ENCODE results near the gene SMYD3.
A peak's percentile ranks its signal among the peaks of the same experiment; 100 is the strongest.
"Not testable (repeated sequence)": the region's sequence is repeated elsewhere in the genome, so short reads cannot be mapped to it uniquely, and the experiment has no call there.

Gene SMYD3

DNA sequence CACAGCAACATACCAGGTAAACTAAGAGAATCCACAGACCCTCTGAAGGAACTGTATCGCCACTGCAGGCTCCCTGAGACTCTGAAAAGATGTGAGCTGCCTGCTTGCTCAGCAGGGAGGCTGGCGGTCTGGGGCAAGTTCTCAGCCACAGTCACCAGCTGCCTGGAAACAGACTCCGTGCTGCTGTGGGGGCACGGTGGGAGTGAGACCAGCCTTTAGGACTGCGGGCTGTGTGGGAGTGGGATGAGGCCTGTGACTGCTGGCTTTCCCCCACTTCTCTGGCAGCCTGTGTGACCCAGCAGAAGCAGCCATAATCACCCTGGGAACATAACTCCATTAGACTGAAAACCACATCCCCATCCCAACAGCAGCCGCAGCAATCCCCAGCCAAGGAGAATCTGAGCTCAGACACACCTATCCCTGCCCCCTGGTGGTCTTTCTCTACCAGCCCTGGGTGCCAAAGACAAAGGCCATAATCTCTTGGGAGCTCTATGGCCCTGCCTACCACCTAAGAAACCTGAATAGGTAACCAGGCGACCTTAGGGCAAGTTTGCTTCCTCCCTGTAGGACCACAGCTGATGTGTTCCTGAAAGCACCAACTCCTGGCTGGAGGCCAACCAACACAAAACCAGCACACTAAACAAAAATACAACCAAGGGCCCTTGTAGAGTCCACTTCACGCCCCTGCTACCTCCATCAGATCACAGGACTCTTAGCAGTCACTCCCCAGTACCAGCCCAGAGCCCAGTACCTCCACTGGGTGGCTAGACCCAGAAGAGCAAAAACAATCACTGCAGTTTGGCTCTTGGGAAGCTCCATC, 151.5 kb downstream of the SMYD3 start:
- no peak for DNase-seq (ENCODE audit: low read depth in 2 of 2)

DNA sequence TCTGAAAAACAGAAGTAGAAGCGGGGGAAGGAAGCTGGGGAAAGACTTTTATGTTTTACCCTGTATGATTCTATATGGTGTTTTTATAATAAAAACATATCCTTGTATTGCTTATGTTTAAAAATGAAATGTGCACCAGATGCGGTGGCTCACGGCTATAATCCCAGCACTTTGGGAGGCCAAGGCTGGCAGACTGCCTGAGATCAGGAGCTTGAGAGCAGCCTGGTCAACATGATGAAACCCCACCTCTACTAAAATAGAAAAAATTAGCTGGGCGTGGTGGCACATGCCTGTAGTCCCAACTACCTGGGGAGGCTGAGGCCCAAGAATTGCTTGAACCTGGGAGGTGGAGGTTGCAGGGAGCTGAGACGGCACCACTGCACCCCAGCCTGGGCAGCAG, 155.4 kb downstream of the SMYD3 start:
- DNase-seq (ENCODE audit: low read depth in 2 of 2), result no peak

DNA sequence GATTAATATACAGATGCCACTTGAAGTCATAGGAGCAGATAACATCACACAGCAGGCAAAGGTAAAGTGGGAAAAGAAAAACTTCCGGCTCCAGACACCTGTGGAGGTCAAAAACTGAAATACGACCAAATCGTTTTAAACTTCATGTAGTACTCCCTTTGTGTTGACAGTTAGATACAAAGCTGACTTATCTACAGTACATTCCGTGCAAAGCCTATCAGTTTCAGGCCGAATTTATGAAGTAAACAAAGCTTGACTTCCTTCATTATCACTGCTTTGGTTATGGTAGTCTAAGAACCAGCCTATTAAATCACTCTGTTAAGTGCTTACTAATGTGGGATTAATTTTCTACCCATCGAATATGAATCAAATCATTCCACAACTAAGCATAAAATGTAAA, 156.3 kb downstream of the SMYD3 start:
- DNase-seq (ENCODE audit: low read depth in 2 of 2), result no peak

DNA sequence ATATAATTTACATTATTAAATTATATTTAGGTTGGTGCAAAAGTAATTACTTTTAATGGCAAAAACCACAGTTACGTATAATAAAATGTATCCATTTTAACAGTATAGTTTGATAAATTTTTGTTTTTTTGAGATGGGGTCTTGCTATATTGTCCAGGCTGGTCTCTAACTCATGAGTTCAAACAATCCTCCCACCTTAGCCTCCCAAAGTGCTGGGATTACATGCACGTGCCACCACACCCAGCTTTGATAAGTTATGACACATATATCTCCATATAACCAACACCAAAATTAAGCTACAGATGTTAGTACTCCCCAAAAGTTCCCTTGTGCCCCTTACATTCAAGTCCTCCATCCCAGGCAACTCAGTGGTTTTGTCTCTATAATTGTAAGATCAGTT, 163.1 kb downstream of the SMYD3 start:
- no peak for DNase-seq (ENCODE audit: low read depth in 2 of 2)

DNA sequence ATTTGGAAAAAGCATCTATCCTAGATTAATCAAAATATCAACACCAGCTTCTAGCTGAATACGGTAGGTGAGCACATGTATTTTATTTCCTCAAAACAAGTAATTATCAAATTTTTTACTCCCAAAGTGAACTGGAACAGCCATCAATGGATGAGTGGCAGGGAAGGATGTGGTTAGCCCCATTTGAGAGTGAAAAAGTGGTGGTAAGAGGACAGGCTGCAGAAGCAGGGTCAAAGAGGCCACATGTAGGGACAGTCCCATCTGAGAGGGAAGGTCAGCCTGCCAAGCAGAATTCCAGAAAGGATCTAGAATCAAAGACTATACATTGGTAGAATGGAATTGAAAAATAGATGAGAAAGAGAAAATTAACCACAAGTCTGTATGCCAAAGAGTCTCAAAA, 163.8 kb downstream of the SMYD3 start:
- DNase-seq (ENCODE audit: low read depth in 2 of 2), result no peak

DNA sequence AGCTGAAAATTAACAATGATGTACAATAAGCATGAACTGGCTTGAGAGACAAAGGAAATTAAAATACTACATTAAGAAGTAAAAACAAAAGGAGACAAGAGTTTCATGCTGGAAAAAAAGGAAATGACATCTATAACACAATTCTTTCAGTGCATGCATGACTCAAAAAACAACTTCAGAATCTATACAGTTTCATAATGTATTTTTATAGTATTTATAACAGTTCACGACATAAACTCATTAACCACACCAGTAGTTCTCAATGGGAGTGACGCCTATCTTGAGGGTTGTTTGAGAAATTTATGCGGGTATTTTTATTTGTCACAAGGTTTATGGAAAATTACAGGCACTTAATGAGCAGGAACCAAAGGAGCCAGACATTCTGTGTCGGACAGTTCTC, 168.5 kb downstream of the SMYD3 start:
- DNase-seq (ENCODE audit: low read depth in 2 of 2), result no peak

DNA sequence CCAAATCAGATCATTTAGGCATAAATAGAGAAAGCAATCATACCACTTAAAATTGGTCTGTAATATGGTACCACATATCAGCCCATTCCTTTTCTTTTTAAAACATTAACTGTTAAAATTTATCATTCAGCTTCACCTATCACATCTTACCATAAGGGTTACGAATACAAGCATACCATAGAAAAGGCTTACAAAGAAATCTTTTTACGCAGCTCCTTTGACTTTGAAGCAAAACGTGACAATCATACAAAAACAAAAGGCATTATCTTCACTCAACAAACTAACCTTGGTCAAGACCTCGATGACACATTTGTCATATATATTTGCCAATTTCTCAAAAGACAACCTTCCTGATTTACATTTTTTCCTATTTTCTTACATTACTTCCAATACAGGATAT, 169.0 kb downstream of the SMYD3 start:
- DNase-seq (ENCODE audit: low read depth in 2 of 2), result no peak

DNA sequence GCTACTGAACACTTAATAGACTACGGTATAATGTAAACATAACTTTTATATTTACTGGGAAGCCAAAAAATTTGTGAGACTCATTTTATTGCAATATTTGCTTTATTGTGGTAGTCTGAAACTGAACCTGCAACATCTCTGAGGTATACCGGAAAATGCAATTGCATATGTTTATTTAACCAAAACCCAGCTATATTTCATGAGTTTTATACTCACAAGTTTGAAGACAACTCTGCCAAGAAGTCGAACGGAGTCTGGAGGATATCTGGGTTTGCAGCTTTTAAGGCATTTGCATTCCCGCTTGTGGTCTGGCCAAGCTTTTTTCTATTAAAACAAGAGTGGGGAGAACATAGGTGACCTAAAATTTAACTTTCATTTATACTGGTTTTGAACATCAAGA, 171.9 kb downstream of the SMYD3 start:
- no peak for DNase-seq (ENCODE audit: low read depth in 2 of 2)

DNA sequence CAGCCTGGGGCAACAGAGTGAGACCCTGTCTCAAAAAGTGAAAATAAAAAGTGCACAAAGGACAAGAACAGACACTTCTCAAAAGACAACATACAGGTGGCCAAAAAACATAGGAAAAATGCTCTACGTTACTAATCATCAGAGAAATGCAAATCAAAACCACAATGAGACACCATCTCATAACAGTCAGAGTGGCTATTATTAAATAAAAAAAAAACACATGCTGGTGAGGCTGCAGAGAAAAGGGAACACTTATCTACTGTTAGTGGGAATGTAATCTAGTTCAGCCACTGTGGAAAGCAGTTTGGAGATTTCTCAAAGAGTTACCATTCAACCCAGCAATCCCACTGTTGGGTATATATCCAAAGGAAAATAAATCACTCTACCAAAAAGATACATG, 173.2 kb downstream of the SMYD3 start:
- no peak for DNase-seq (ENCODE audit: low read depth in 2 of 2)

DNA sequence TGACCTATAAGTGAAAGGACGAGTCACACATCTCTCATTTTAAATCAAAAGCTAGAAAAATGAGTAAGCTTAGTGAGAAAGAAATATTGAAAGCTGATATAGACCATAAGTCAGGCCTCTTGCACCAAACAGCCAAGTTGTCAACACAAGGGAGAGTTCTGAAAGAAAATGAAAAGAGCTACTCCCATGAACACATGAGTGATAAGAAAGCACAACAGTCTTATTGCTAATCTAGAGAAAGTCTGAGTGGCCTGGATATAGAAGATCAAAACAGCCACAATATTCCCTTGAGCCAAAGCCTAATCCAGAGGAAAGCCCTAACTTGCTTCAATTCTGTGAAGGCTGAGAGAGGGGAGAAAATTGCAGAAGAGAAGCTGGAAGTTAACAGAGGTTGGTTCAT, 175.0 kb downstream of the SMYD3 start:
- no peak for DNase-seq (ENCODE audit: low read depth in 2 of 2)

DNA sequence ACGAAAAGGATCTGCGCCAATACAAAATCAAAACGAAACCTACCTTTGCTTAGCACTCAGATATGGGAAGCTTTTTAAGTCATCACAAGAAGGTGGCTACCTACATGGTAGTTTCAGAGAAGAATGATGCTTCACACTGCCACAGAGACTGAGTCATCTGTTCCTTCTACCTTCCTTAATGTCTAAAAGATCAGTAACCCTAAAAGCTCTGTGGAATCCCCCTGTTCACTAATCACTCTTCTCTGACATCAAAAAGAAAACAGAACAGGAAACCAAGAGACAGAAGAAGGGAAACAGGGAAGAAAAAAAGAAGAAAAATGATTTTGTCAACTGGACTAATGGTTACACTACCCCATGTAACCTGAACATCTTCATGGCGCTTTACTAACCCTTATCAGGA, 177.2 kb downstream of the SMYD3 start:
- no peak for DNase-seq (ENCODE audit: low read depth in 2 of 2)

DNA sequence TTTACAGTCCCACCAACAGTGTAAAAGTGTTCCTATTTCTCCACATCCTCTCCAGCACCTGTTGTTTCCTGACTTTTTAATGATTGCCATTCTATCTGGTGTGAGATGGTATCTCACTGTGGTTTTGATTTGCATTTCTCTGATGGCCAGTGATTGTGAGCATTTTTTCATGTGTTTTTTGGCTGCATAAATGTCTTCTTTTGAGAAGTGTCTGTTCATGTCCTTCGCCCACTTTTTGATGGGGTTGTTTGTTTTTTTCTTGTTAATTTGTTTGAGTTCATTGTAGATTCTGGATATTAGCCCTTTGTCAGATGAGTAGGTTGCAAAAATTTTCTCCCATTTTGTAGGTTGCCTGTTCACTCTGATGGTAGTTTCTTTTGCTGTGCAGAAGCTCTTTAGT, 177.8 kb downstream of the SMYD3 start:
- DNase-seq (ENCODE audit: low read depth in 2 of 2), result not testable (repeated sequence)

DNA sequence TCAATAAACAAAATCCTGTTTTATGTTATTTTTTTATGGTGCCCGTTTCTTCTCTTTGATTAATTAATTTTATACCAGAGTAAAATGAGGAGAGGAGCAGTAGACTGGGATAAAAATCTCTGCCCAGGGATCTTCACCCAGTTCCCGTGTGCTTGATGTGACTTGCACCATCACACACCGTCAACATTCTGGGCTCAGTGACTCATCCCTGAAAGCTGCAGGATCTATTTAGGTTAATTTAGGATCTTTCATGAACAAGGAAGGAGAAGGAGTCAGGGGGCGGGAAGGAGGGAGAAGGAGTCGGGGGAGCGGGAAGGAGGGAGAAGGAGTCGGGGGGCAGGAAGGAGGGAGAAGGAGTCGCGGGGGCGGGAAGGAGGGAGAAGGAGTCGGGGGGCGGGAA, 182.4 kb downstream of the SMYD3 start:
- DNase-seq (ENCODE audit: low read depth in 2 of 2), result no peak

DNA sequence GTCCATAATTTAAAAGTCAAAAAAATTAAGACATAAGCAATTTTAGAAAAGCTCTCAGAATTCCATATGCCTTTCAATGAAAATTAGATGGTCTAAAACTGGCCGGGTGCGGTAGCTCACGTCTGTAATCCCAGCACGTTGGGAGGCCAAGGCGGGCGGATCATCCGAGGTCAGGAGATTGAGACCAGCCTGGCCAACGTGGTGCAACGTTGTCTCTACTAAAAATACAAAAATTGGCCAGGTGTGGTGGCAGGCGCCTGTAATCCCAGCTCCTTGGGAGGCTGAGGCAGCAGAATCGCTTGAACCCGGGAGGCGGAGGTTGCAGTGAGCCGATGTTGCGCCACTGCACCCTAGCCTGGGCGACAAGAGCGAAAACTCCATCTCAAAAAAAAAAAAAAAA, 183.0 kb downstream of the SMYD3 start:
- not testable (repeated sequence) for DNase-seq (ENCODE audit: low read depth in 2 of 2)

DNA sequence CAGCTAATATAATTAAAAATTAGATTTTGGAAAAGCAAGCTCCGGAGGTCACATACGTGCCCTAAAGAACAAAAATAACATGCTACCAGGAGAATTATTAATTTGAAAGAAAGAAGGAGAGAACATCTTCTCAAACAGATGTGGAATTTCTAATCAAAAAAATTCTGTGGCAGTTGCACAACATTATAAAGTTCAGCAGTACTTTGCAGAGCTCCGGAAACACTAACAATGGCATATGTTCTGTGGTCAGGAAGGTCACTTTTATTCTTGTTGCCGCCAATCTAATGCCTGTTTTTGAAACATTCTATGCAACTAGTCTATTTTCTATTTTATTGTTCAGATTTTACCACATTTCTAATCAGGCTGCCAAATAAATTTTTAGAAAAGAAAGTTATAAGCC, 186.8 kb downstream of the SMYD3 start:
- DNase-seq (ENCODE audit: low read depth in 2 of 2), result no peak

DNA sequence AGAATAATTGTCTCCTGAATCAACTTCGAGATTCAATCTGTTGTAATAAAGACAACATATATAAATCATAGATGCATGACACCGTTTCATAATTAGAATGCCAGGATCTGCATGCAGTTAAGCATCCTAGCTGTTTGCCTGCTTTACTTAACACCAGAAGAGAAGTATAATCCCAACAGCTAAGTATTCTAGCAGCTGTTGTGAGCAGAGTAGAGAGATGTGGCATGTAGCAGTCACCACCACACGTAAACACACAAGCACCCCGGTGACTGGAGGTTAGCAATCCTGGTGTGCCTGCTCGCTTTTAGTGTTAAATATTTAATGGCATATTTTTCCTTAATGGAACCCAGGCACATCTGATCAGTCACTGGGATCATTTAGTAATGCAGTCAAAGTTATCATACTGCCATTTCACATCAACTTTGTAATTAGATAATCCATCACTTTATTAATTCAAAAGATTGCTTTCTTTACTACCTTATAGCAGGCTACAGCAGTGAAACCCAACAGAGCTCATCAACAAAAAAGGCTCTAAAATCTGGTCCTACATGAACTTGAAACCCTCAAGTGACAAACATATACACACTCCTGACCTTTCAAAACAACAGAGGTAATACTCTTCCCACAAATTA, 187.9 kb downstream of the SMYD3 start:
- no peak for DNase-seq (ENCODE audit: low read depth in 2 of 2)

DNA sequence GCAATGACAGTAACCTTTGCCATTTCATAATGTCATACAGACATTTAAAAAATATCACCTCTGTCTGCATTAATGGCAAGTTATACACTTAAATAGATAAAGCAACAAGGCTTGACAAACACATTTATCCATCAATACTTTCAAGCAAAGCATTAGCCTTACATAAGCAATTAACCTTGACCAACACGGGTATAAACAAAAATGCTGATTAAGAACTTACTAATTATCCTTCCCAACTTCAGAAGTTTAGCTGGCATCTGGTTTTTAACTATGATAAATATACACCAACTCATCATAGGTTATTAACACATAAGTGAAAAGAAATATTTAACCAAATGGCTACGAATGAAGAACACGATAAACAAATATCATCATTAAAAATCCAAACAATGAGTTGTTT, 188.5 kb downstream of the SMYD3 start:
- DNase-seq (ENCODE audit: low read depth in 2 of 2), result no peak

DNA sequence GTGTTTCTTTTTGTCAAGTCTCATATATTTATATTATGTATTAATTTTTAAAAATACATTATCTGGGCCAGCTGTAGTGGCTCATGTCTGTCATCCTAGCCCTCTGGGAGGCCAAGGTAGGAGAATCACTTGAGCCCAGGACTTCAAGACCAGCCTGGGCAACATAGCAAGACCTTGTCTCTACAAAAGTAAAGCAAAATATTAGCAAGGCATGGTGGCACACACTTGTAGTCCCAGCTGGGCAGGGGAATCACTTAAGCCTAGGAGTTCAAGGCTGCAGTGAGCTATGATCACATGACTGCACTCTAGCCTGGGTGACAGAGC, 189.1 kb downstream of the SMYD3 start:
- no peak for DNase-seq (ENCODE audit: low read depth in 2 of 2)

DNA sequence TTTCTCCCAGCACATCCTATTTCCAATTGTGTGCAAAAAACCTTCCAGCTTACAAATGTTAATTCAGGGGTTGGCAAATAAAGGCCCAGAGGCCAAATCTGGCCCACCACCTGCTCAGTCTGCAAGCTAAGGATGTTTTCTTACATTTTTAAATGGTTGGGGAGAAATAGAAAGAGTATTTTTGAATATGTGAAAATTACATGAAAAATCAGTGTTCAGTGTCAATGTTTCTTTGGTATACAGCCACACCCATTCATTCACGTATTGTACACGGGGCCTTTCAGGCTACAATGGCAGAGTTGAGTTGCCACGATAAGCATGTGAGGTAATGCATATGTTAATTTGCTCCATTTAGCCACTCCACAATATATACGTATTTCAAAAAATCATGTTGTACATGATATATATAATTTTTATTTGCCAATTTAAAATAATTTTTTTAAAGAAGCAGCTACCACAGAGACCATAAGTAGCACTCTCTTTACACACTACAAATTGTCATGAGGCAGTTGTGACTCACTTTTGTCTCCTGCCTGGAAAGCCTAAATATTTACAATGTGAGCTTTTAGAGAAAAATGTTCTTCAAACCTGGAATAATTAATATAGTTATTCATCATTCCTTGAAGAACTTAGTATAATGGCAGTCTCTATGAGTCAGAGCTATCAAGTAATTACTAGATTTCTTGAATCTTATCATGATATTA, 189.6 kb downstream of the SMYD3 start:
- peak in 1 of 2 experiments; percentile 23 for DNase-seq (ENCODE audit: low read depth in 2 of 2)

DNA sequence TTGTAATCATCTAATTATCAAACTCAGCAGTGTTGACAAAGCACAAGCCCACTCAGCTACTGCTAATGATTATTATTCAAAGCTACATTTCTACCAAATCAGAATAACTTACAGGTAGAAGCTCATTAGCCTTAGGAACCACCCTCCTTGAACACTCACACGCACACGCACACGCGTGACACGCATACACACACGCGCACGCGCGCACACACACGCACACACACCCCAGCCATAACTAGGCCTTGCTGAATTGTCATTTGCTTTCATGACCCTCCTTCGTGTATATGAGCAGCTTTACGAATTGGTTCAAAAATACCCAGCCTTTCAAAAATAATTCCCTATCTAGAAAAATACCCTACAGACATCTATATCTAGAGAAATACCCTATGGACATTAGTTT, 195.6 kb downstream of the SMYD3 start:
- DNase-seq (ENCODE audit: low read depth in 2 of 2), result no peak

DNA sequence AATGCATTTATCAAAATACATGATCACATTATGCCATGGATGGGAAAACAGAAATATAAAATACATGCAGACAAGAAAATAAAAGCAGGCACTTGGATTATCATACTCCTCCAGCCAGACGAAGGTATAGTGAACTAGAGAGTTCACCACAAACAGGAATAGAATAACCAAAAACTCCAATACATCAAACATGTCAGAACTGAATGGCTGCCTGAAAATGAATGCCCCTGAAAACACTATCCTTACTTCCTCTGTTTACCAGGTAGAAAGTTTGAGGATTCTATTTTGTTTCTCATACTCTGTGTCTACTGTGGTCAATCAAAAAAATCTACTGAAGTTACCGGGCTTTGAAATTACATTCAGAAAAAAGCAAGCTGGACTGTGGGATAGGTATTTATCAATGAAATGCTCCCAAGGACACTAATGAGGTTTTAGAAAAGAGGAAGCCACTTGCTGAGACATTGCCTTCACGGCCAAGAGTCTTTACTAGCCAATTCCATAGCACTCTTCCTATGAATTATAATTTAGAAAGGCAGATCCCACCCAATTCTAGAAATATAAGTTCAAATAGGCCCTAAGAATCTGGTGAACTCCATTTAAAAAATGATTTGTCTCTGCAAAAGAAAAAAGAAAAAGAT, 197.7 kb downstream of the SMYD3 start:
- DNase-seq (ENCODE audit: low read depth in 2 of 2), result no peak

DNA sequence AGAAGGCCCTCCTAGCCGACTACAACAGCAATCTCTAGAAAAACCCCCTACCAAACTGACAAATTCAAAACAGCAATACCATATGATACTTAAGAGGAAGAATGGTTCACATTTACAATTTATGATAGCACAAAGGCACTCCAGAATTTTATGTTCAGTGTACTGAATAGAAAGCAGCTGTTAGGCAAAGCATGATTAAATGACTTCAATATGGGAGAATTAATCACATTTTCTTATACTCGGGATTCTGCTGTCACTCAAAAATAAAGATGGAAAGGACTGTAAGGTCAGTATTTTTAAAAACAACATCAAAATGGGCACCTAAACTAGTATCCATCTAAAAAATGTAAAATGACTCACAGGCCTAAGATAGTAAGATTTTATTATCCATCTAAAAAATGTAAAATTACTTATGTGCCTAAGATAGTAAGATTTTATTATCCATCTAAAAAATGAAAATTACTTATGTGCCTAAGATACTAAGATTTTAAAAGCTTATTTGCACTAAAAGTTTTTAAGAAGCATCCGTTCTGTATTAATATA, 198.5 kb downstream of the SMYD3 start:
- DNase-seq (ENCODE audit: low read depth in 2 of 2), result no peak
